ENCODE measurements around the gene TGM5.

Gene TGM5

DNA sequence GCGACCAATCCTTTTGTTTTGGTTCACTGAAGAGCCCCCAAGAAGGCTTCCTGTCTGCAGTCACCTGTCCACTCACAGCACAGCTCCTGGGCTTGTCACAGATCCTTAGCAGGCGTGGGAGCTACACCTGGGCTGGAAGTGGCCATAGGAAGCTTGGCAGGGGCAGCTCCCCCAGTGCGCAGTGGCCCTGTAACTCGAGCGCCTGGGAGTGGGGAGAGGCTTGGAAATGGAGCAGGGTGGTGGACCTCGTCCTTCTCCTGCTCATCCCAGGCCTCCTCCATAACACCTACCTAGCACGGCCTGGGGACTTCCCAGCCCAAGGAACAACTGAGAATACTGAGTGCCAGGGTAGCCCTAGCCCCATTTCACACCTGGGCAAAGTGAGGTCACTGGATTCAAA, 19.3 kb upstream of the TGM5 start:
- Histone ChIP-seq H3K27me3 (ENCODE audit: control insufficient read depth, insufficient read depth, low read length) (peaks cover 39% of the 10 kb centered on the region), H3K4me1 (ENCODE audit: control insufficient read depth, insufficient read depth, low read length) (no peaks in the 10 kb centered on the region), H3K9me3 (replicated peaks; ENCODE audit: low read length) (no peaks in the 10 kb centered on the region), H3K9ac (ENCODE audit: low read depth, low read length) (no peak overlapping the region), H3K4me3 (ENCODE audit: low read length) (no peak overlapping the region), H3K36me3 (ENCODE audit: insufficient read depth, low read length) (no peaks in the 10 kb centered on the region), H3K4me2 (ENCODE audit: low read length) (no peak overlapping the region)

DNA sequence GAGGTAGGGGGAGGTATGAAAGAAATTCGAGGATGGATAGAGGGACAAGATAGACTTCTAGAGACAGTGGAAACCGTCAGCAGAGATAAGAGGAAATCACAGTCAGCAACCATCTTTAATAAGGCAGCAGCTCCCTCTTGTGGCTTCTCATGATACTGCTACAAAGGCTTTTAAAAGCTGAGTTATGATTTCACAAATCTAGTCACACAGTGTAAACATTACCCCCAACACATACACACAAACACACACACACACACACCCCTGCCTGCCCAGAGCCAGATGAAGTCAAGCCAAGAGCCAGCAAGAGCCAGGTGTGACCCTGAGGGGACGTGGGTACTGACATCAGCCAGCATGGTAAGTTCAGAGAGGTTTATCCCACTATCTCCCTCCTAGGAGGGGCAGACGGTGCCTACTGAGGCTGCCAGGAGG, 18.9 kb upstream of the TGM5 start:
- H3K9ac ChIP-seq (ENCODE audit: low read depth, low read length): no peak overlapping the region
- no peaks in the 10 kb centered on the region for H3K4me1 ChIP-seq (ENCODE audit: control insufficient read depth, insufficient read depth, low read length)
- no peaks in the 10 kb centered on the region for H3K36me3 ChIP-seq (ENCODE audit: insufficient read depth, low read length)
- peaks cover 43% of the 10 kb centered on the region for H3K27me3 ChIP-seq (ENCODE audit: control insufficient read depth, insufficient read depth, low read length)
- H3K4me2 ChIP-seq (ENCODE audit: low read length): no peak overlapping the region
- H3K4me3 ChIP-seq (ENCODE audit: low read length): no peak overlapping the region
- H3K9me3 ChIP-seq (replicated peaks; ENCODE audit: low read length): no peaks in the 10 kb centered on the region

DNA sequence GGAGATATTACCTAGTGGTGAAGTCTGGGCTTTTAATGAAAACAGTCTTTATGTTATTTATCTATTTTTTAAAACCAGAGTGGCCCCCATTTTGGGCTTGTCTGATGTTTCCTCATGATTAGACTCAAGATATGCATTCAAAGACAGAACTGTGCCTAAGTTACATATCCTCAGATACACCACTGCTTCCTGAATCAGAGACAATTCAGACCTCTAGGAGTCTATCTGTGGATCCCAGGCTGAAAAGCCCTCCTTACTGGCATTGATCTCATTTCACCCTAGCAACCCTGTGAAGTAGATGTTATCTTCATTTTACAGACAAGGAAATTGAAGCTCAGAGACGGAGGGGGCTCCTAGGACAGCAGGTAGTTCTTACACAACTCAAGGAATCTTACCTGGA, 16.8 kb upstream of the TGM5 start:
- Histone ChIP-seq H3K4me2 (ENCODE audit: low read length) (no peak overlapping the region), H3K36me3 (ENCODE audit: insufficient read depth, low read length) (no peaks in the 10 kb centered on the region), H3K4me1 (ENCODE audit: control insufficient read depth, insufficient read depth, low read length) (no peaks in the 10 kb centered on the region), H3K9ac (ENCODE audit: low read depth, low read length) (no peak overlapping the region), H3K4me3 (ENCODE audit: low read length) (no peak overlapping the region), H3K9me3 (replicated peaks; ENCODE audit: low read length) (no peaks in the 10 kb centered on the region), H3K27me3 (ENCODE audit: control insufficient read depth, insufficient read depth, low read length) (peaks cover 59% of the 10 kb centered on the region)

DNA sequence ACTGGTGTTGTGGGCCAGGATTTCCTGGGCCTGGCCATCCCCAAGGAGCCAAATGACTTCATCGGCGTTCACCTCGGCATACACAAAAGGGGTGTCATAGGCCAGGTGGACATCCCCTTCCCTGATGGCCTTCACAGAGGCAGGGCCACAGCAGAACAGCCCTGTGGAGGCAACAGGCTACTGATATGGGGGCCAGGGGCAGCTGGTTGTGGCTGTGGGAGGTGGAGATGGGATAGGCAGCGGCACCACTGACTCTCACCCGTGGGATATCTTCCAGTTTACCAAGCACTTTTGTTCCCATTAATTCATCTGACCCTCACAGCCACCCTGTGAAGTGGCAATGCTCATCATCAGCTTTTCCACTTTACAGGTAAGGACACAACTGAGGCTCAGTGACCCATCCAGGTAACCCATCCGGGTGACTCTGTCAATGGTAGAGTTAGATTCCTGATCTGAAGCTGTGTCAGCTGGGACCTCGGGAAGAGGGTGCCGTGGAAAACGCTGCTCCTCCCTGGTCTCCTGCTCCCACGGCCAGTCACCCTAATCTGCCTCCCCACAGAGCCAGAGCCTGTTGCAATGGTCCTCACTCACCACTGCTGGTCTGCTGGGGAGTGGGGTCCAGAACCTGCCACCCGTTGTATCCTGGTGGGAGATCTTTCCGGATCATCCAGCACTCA, 15.3 kb upstream of the TGM5 start:
- H3K27me3 ChIP-seq (ENCODE audit: control insufficient read depth, insufficient read depth, low read length): peaks cover 61% of the 10 kb centered on the region
- H3K9ac ChIP-seq (ENCODE audit: low read depth, low read length): no peak overlapping the region
- H3K4me1 ChIP-seq (ENCODE audit: control insufficient read depth, insufficient read depth, low read length): no peaks in the 10 kb centered on the region
- no peaks in the 10 kb centered on the region for H3K9me3 ChIP-seq (replicated peaks; ENCODE audit: low read length)
- no peaks in the 10 kb centered on the region for H3K36me3 ChIP-seq (ENCODE audit: insufficient read depth, low read length)
- no peak overlapping the region for H3K4me2 ChIP-seq (ENCODE audit: low read length)
- no peak overlapping the region for H3K4me3 ChIP-seq (ENCODE audit: low read length)

DNA sequence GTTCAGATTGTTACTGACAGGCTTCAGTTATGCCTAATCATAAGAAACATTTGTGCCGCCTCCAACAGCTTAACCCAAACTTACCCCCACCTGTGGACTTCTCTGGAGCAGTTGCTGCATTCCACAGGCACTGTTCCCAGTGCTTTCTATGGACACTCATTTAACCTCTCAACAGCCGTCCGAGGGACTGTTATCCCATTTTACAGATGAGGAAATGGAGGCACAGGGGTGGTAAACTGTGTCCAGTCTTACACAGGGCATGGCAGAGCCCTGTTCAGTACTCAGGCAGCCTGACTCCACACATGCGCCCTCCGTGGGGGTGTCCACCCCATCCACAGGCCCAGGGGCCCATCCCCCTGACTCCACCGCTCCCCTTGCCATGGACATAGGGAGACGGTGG, 14.3 kb upstream of the TGM5 start:
- no peaks in the 10 kb centered on the region for H3K9me3 ChIP-seq (replicated peaks; ENCODE audit: low read length)
- H3K4me3 ChIP-seq (ENCODE audit: low read length): no peak overlapping the region
- no peak overlapping the region for H3K9ac ChIP-seq (ENCODE audit: low read depth, low read length)
- no peaks in the 10 kb centered on the region for H3K36me3 ChIP-seq (ENCODE audit: insufficient read depth, low read length)
- no peaks in the 10 kb centered on the region for H3K4me1 ChIP-seq (ENCODE audit: control insufficient read depth, insufficient read depth, low read length)
- no peak overlapping the region for H3K4me2 ChIP-seq (ENCODE audit: low read length)
- peaks cover 63% of the 10 kb centered on the region for H3K27me3 ChIP-seq (ENCODE audit: control insufficient read depth, insufficient read depth, low read length)

DNA sequence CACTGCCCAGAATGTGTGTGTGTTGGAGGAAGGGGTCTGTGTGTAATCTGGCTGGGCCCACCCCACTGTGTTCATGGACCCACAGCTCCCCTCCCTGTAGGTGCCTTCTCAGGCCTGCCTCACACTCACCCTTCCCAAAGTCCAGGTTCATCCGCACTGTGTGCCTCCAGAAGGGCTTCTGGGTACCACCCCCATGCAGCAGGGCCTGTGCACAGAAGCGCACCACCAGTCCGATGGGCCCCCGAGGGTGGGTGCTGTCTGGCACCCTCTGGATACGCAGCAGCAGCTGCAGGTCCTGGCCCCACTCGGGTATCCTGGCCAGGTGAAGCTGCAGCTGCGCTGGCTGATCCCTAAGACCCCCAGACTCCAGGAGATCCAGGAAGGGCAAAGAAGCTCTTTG, 12.8 kb upstream of the TGM5 start:
- no peak overlapping the region for H3K4me3 ChIP-seq (ENCODE audit: low read length)
- no peak overlapping the region for H3K4me2 ChIP-seq (ENCODE audit: low read length)
- no peaks in the 10 kb centered on the region for H3K9me3 ChIP-seq (replicated peaks; ENCODE audit: low read length)
- H3K9ac ChIP-seq (ENCODE audit: low read depth, low read length): no peak overlapping the region
- H3K4me1 ChIP-seq (ENCODE audit: control insufficient read depth, insufficient read depth, low read length): no peaks in the 10 kb centered on the region
- H3K27me3 ChIP-seq (ENCODE audit: control insufficient read depth, insufficient read depth, low read length): peaks cover 67% of the 10 kb centered on the region
- no peaks in the 10 kb centered on the region for H3K36me3 ChIP-seq (ENCODE audit: insufficient read depth, low read length)

DNA sequence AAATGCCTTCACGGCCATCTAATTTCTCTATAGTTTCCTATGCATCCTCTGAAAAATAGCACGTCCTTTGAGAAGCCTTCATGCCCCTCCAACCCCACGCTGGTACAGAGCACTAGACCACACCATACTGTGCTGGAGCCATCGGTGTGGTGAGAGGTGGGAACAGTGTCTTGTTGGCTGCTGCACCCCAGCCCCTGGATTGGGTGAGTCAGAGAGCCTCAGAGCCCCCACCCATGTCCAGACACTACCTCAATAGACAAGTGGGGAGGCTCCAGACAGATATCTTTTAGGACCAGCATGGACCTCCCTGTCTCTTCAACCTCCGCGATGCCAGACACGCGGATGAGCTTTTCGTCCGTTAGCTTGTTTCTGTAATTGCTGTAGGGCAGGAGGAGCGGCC, 12.1 kb upstream of the TGM5 start:
- Histone ChIP-seq H3K9me3 (replicated peaks; ENCODE audit: low read length) (no peaks in the 10 kb centered on the region), H3K4me3 (ENCODE audit: low read length) (no peak overlapping the region), H3K4me2 (ENCODE audit: low read length) (no peak overlapping the region), H3K27me3 (ENCODE audit: control insufficient read depth, insufficient read depth, low read length) (peaks cover 62% of the 10 kb centered on the region), H3K9ac (ENCODE audit: low read depth, low read length) (no peak overlapping the region), H3K4me1 (ENCODE audit: control insufficient read depth, insufficient read depth, low read length) (peaks cover 6% of the 10 kb centered on the region), H3K36me3 (ENCODE audit: insufficient read depth, low read length) (no peaks in the 10 kb centered on the region)

DNA sequence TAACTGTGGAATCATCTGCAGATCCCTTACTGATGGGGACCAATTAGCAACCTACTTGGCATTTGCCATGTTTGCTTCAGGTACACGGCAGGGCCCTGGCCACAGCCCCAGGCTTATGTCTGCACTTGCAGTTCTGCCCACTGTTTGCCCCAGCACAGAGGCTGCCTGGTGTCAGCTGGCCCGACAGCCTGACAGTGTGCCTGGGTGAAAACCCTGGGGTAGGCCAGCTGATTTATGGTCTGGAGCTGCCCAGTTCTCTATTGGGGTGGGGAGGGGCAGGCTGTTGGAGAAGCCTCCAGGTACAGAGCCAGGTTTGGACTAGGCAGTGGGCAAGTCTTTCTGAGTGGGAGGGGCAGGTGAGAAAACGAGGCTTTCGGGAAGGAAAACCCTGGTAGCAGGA, 11.2 kb upstream of the TGM5 start:
- Histone ChIP-seq H3K4me3 (ENCODE audit: low read length) (no peak overlapping the region), H3K27me3 (ENCODE audit: control insufficient read depth, insufficient read depth, low read length) (peaks cover 67% of the 10 kb centered on the region), H3K36me3 (ENCODE audit: insufficient read depth, low read length) (no peaks in the 10 kb centered on the region)

DNA sequence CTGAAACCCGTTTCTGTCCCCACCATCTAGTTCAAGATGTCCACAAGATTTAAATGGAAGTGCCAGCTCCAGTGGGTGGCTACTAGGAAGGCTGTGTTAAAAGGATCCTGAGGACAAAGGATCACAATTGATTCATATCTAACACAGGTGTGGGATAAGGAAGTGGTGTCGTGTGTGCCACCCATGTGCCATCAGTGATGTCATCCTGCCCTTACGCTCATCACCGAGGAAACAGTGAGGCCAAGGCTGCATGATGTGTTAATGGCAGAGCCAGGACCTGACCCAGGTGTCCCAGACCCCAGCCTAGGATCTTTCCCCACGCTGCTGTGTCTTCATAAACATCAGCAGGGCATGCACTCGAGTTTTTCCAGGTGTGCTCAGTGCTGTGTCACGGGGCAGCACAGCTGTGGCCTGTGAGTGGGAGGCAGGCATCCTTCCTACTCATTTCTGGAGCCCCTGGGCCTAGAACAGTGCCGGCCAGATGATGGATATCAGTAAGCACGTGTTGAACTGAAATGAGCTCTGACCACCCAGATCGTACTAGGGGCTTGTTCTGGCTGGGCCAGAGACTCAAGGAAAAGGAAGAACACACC, 10.6 kb upstream of the TGM5 start:
- H3K27me3 ChIP-seq (ENCODE audit: control insufficient read depth, insufficient read depth, low read length): peaks cover 67% of the 10 kb centered on the region
- H3K36me3 ChIP-seq (ENCODE audit: insufficient read depth, low read length): no peaks in the 10 kb centered on the region
- H3K4me3 ChIP-seq (ENCODE audit: low read length): no peak overlapping the region
- H3K9me3 ChIP-seq (replicated peaks; ENCODE audit: low read length): no peaks in the 10 kb centered on the region
- H3K4me2 ChIP-seq (ENCODE audit: low read length): no peak overlapping the region
- H3K4me1 ChIP-seq (ENCODE audit: control insufficient read depth, insufficient read depth, low read length): peaks cover 8% of the 10 kb centered on the region
- no peak overlapping the region for H3K9ac ChIP-seq (ENCODE audit: low read depth, low read length)

More for the DNA sequence above, 11.2 kb upstream of the TGM5 start:
- Histone ChIP-seq H3K9ac (ENCODE audit: low read depth, low read length) (no peak overlapping the region), H3K4me2 (ENCODE audit: low read length) (no peak overlapping the region), H3K4me1 (ENCODE audit: control insufficient read depth, insufficient read depth, low read length) (peaks cover 8% of the 10 kb centered on the region), H3K9me3 (replicated peaks; ENCODE audit: low read length) (no peaks in the 10 kb centered on the region)

DNA sequence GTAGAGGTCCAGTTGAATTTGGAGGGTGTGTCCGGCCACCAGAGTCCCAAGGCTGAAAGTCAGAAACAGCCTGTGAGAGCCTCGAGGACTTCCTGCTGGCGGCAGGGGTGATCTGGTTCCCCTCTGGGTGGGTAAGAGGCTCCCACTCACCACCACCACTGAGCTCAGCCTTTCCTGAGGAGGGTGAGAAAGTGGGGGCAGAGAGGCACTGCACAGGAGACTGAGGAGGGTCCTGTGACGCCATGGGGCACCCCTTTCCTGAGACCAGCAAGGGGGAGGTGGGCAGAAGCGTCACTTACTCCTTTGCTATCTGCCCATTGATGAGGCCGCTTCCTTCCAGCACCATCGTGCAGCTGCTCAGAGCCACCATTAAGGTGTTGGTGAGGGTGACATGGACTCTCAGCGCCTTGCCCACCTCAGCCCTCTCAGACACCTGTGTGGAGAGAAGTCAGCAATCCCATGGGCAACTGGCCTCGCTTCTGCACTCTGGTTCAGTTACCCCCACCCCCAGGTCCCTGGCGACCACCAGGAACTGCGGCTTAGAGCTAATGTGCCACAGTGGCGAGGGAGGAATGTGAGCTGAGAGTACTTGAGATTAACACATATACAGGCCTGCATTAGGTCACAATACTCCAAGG, 10.0 kb upstream of the TGM5 start:
- Histone ChIP-seq H3K4me1 (ENCODE audit: control insufficient read depth, insufficient read depth, low read length) (peaks cover 8% of the 10 kb centered on the region), H3K4me2 (ENCODE audit: low read length) (no peak overlapping the region), H3K4me3 (ENCODE audit: low read length) (no peak overlapping the region), H3K9me3 (replicated peaks; ENCODE audit: low read length) (no peaks in the 10 kb centered on the region), H3K36me3 (ENCODE audit: insufficient read depth, low read length) (no peaks in the 10 kb centered on the region), H3K9ac (ENCODE audit: low read depth, low read length) (no peak overlapping the region), H3K27me3 (ENCODE audit: control insufficient read depth, insufficient read depth, low read length) (peaks cover 61% of the 10 kb centered on the region)

DNA sequence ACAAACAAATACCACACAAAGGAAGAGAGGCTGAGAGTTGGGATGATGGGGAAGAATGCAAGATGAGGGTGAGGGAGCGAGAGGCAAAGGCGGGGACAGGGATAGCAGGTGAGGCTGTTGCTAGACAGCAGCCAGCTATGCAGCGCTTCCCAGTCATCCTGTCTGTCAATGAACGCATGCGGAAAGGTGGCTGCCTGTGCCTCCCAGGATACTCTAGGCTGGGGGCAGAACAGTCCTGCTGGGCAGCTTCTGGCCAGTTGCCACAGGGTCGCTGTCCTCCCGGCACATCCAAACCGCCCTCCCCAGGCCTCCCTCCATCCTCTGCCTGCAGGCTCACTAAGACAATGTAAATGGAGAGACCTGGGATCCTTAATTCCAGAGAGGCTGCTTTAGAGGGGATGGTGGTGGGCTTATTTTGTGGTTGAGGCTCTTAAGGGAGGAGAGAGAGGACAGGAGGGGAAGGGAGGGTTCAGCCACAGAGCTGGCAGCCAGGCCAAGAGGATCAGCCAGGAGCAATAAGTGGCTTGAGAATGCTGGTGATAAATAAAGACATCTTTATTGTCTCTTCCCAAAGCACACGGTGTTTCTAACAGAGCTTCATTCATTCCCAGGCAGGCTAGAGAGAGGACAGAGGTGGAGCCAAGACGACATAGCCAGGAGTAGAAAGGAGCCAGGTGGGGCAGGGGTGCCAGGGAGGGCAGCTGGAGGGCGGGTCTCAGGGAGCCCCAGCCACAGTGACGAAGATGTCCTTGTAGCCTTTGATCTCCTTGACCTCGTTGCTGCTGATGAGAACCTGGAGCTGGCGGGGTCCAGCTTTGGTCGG, 9.2 kb upstream of the TGM5 start:
- Histone ChIP-seq H3K4me3 (ENCODE audit: low read length) (no peak overlapping the region), H3K4me2 (ENCODE audit: low read length) (no peak overlapping the region), H3K4me1 (ENCODE audit: control insufficient read depth, insufficient read depth, low read length) (peaks cover 8% of the 10 kb centered on the region), H3K27me3 (ENCODE audit: control insufficient read depth, insufficient read depth, low read length) (peaks cover 64% of the 10 kb centered on the region), H3K9me3 (replicated peaks; ENCODE audit: low read length) (no peaks in the 10 kb centered on the region), H3K36me3 (ENCODE audit: insufficient read depth, low read length) (no peaks in the 10 kb centered on the region), H3K9ac (ENCODE audit: low read depth, low read length) (no peak overlapping the region)

All from skeletal muscle satellite cell (primary cell).